IMR-90 (cell line): Measurements from ENCODE around the gene TCFL5. TPM values are rescaled to one million over a fixed set of nuclear protein-coding genes. Genes with fewer than 3 reads are reported as not detected.

Source experiments
- ATAC-seq: fragments of 200-7000 bp; cut with Tn5 transposase; 2 replicates; pipeline ENCODE4 v1.9.1; 2020; ENCODE audit warnings: low read depth, mild to moderate bottlenecking, moderate library complexity
- BruUV-seq: library from RNA; stranded (reverse); fragments of 400-500 nt; replicated peaks from 2 replicates; lab custom pipeline; 2021; lab: Mats Ljungman, UMichigan
- CTCF ChIA-PET: fragments of 300-600 bp; formaldehyde crosslinking; extraction: SDS; loops from one replicate; lab custom pipeline; 2021; ENCODE audit warnings: antibody characterized with exemption; lab: Yijun Ruan, JAX
- POLR2A ChIA-PET: fragments of 300-600 bp; sonication (Branson Sonifier 250); formaldehyde crosslinking; loops from one replicate; lab custom pipeline; 2022; ENCODE audit warnings: antibody characterized with exemption; ENCODE audit not compliant: unreplicated experiment; lab: Charles Lee
- DNase-seq: peaks from one replicate; pipeline ENCODE4 v3.0.0; 2013
- H2AFZ ChIP-seq: replicated peaks from 2 replicates; pipeline ENCODE3; 2013; ENCODE audit warnings: low read length, mild to moderate bottlenecking; ENCODE audit not compliant: poor library complexity
- H2AK5ac ChIP-seq: 2 replicates; pipeline ENCODE4 v1.6.1; 2013; ENCODE audit warnings: low read depth, low read length, inconsistent platforms
- H2AK9ac ChIP-seq: replicated peaks from 2 replicates; pipeline ENCODE3; 2013; ENCODE audit warnings: mild to moderate bottlenecking, low read depth, low read length, moderate library complexity; ENCODE audit not compliant: poor library complexity
- H2BK120ac ChIP-seq: 2 replicates; pipeline ENCODE4 v1.6.1; 2013; ENCODE audit warnings: low read depth, low read length, inconsistent platforms
- H2BK15ac ChIP-seq: 3 replicates; pipeline ENCODE4 v1.6.1; 2013; ENCODE audit warnings: low read depth, low read length, inconsistent platforms
- H2BK20ac ChIP-seq: 2 replicates; pipeline ENCODE4 v1.6.1; 2013; ENCODE audit warnings: low read depth, mild to moderate bottlenecking, inconsistent platforms, low read length, moderate library complexity
- H2BK5ac ChIP-seq: 2 replicates; pipeline ENCODE4 v1.6.1; 2013; ENCODE audit warnings: mild to moderate bottlenecking, low read depth, low read length, inconsistent platforms; ENCODE audit not compliant: poor library complexity, severe bottlenecking
- H3K14ac ChIP-seq: replicated peaks from 2 replicates; pipeline ENCODE4 v1.6.1; 2013; ENCODE audit warnings: low read depth, low read length, inconsistent platforms
- H3K18ac ChIP-seq: 2 replicates; pipeline ENCODE4 v1.6.1; 2013; ENCODE audit warnings: low read depth, low read length, control low read depth
- H3K23ac ChIP-seq: 2 replicates; pipeline ENCODE4 v1.6.1; 2013; ENCODE audit warnings: low read depth, low read length, inconsistent platforms
- H3K27ac ChIP-seq: 2 replicates; pipeline ENCODE4 v1.5.1; 2013; ENCODE audit warnings: mild to moderate bottlenecking, control low read depth, low read length; ENCODE audit not compliant: insufficient read depth
- H3K27me3 ChIP-seq: 2 replicates; pipeline ENCODE4 v1.6.1; 2013; ENCODE audit warnings: low read length; ENCODE audit not compliant: control insufficient read depth, insufficient read depth
- H3K36me3 ChIP-seq: 2 replicates; pipeline ENCODE4 v1.6.1; 2013; ENCODE audit warnings: low read length, mixed read lengths; ENCODE audit not compliant: control insufficient read depth, insufficient read depth
- H3K4ac ChIP-seq: 2 replicates; pipeline ENCODE4 v1.6.1; 2013; ENCODE audit warnings: low read depth, low read length, inconsistent platforms
- H3K4me1 ChIP-seq: 2 replicates; pipeline ENCODE4 v1.6.1; 2013; ENCODE audit warnings: low read length, mixed read lengths; ENCODE audit not compliant: control insufficient read depth, insufficient read depth
- H3K4me2 ChIP-seq: 2 replicates; pipeline ENCODE4 v1.6.1; 2013; ENCODE audit warnings: low read depth, mild to moderate bottlenecking, control low read depth, low read length, moderate library complexity
- H3K4me3 ChIP-seq: 2 replicates; pipeline ENCODE4 v1.5.1; 2013; ENCODE audit warnings: low read depth, mild to moderate bottlenecking, control low read depth, low read length, moderate library complexity; ENCODE audit not compliant: insufficient read depth
- H3K56ac ChIP-seq: 2 replicates; pipeline ENCODE4 v1.6.1; 2013; ENCODE audit warnings: low read length, inconsistent platforms; ENCODE audit not compliant: insufficient read depth; ENCODE audit errors: extremely low read depth
- H3K79me1 ChIP-seq, 2 experiments: 2 replicates each; pipeline ENCODE4 v1.6.1; 2013; ENCODE audit warnings: low read length in 2 of 2, inconsistent platforms in 1 of 2, low read depth in 1 of 2
- H3K9ac ChIP-seq: 2 replicates; pipeline ENCODE4 v1.6.1; 2013; ENCODE audit warnings: low read depth, low read length, control low read depth
- H3K9me1 ChIP-seq: 2 replicates; pipeline ENCODE4 v1.6.1; 2013; ENCODE audit warnings: low read length, inconsistent platforms; ENCODE audit not compliant: insufficient read depth
- H3K9me3 ChIP-seq: 2 replicates; pipeline ENCODE4 v1.6.1; 2013; ENCODE audit warnings: low read length; ENCODE audit not compliant: control insufficient read depth, insufficient read depth
- H4K20me1 ChIP-seq: 2 replicates; pipeline ENCODE4 v1.6.1; 2013; ENCODE audit warnings: low read length, inconsistent platforms; ENCODE audit not compliant: insufficient read depth
- H4K5ac ChIP-seq: 2 replicates; pipeline ENCODE4 v1.6.1; 2013; ENCODE audit warnings: mild to moderate bottlenecking, low read depth, low read length, control low read depth
- H4K8ac ChIP-seq, 2 experiments: 2 replicates each; pipeline ENCODE4 v1.6.1; 2013; ENCODE audit warnings: low read depth in 2 of 2, low read length in 2 of 2, control low read depth in 1 of 2, inconsistent platforms in 1 of 2
- H4K91ac ChIP-seq: 2 replicates; pipeline ENCODE4 v1.6.1; 2013; ENCODE audit warnings: low read depth, low read length, inconsistent platforms; ENCODE audit not compliant: insufficient read depth
- BHLHE40 ChIP-seq: fragments of 150-350 bp; IDR thresholded peaks from 2 replicates; pipeline ENCODE4 v1.6.1; 2016; ENCODE audit warnings: mild to moderate bottlenecking, low read depth, low read length
- CEBPB ChIP-seq: IDR thresholded peaks from 2 replicates; pipeline ENCODE4 v1.6.1; 2012; ENCODE audit warnings: low read depth, low read length, improper control_type of control experiment
- CHD1 ChIP-seq: IDR thresholded peaks from 2 replicates; pipeline ENCODE4 v1.6.1; 2012; ENCODE audit warnings: low read depth, low read length, improper control_type of control experiment
- CTCF ChIP-seq: conservative IDR thresholded peaks from 2 replicates; pipeline ENCODE4 v1.5.1; 2012; ENCODE audit warnings: mild to moderate bottlenecking, low read depth, low read length, improper control_type of control experiment
- FOS ChIP-seq: fragments of 150-350 bp; IDR thresholded peaks from 2 replicates; pipeline ENCODE4 v1.6.1; 2016; ENCODE audit warnings: low read depth, low read length
- MAFK ChIP-seq: IDR thresholded peaks from 2 replicates; pipeline ENCODE4 v1.6.1; 2012; ENCODE audit warnings: low read depth, low read length, improper control_type of control experiment
- MAZ ChIP-seq: IDR thresholded peaks from 2 replicates; pipeline ENCODE4 v1.6.1; 2012; ENCODE audit warnings: low read depth, mild to moderate bottlenecking, low read length, improper control_type of control experiment, moderate library complexity, borderline replicate concordance
- MXI1 ChIP-seq: IDR thresholded peaks from 2 replicates; pipeline ENCODE4 v1.6.1; 2012; ENCODE audit warnings: low read depth, mild to moderate bottlenecking, low read length, moderate library complexity, borderline replicate concordance
- NFE2L2 ChIP-seq: fragments of 150-350 bp; IDR thresholded peaks from 2 replicates; pipeline ENCODE4 v1.6.1; 2016; ENCODE audit warnings: low read depth, mild to moderate bottlenecking, low read length
- POLR2A ChIP-seq: IDR thresholded peaks from 2 replicates; pipeline ENCODE4 v1.6.1; 2012; ENCODE audit warnings: mild to moderate bottlenecking, low read depth, low read length
- RAD21 ChIP-seq: IDR thresholded peaks from 2 replicates; pipeline ENCODE4 v1.6.1; 2012; ENCODE audit warnings: low read length, improper control_type of control experiment
- RCOR1 ChIP-seq: IDR thresholded peaks from 2 replicates; pipeline ENCODE4 v1.6.1; 2012; ENCODE audit warnings: mild to moderate bottlenecking, low read length, improper control_type of control experiment; ENCODE audit not compliant: insufficient replicate concordance
- RFX5 ChIP-seq: IDR thresholded peaks from 2 replicates; pipeline ENCODE4 v1.8.0; 2012; ENCODE audit warnings: low read depth, mild to moderate bottlenecking, low read length, moderate library complexity
- SMC3 ChIP-seq: fragments of 150-350 bp; IDR thresholded peaks from 2 replicates; pipeline ENCODE4 v1.6.1; 2016; ENCODE audit warnings: low read depth, mild to moderate bottlenecking, antibody characterized with exemption, low read length, moderate library complexity
- USF2 ChIP-seq: fragments of 150-350 bp; IDR thresholded peaks from 2 replicates; pipeline ENCODE4 v1.6.1; 2017; ENCODE audit warnings: mild to moderate bottlenecking, antibody characterized with exemption, low read length, low read depth
- whole genome bisulfite sequencing, 2 experiments: methylation state at CpG; one replicate each; pipeline versions ENCODE4 v1.1.5 to v1.1.7; 2013; ENCODE audit warnings: missing lambda C conversion rate in 2 of 2; ENCODE audit not compliant: insufficient read length in 1 of 2; ENCODE audit errors: extremely low coverage in 2 of 2; 5-methylcytosine and 5-hydroxymethylcytosine counted together
- dilution Hi-C: fragments of 300-500 bp; cut with HindIII; formaldehyde crosslinking; loops from one replicate; pipeline ENCODE4 v1.14.3; 2018; ENCODE audit warnings: low sequenced_read_pairs; ENCODE audit not compliant: unreplicated experiment
- in situ Hi-C: fragments of 300-500 bp; cut with MboI; formaldehyde crosslinking; loops from 3 replicates; pipeline ENCODE4 v1.14.3; 2019; ENCODE audit warnings: low sequenced_read_pairs, inconsistent platforms, mixed read lengths
- intact Hi-C: fragments of 100-400 bp; cut with micrococcal nuclease; formaldehyde crosslinking; loops from 2 replicates; pipeline ENCODE4 v1.10.0; 2022
- polyA plus RNA-seq, 3 experiments: library from polyadenylated mRNA; depleted of rRNA; stranded (reverse); fragments of >200 nt; gene quantifications; 2 replicates each; pipeline ENCODE4 v1.2.3, GENCODE V29; 2012; ENCODE audit warnings: low replicate concordance in 1 of 3
- total RNA-seq: library from RNA; depleted of rRNA; stranded (reverse); fragments of >200 nt; gene quantifications from 2 replicates; pipeline ENCODE4 v1.2.3, GENCODE V29; 2012

Gene TCFL5
- total and polyA plus RNA-seq, 2 of the 4 experiments (the other 2 are of a cell fraction), result 6.0 to 8.2 TPM

- Histone ChIP-seq H2AK5ac (no peak overlapping the region), H3K14ac (no peak overlapping the region), H4K5ac (no peak overlapping the region), H4K8ac (no peak overlapping the region), H3K9me3 (no peaks in the 10 kb centered on the region), H3K9me1 (no peaks in the 10 kb centered on the region; the same call in 1 of the 2 replicates), H2BK15ac (no peak overlapping the region), H2BK20ac (no peak overlapping the region), H4K91ac (no peak overlapping the region), H3K4me1 (peaks cover 3% of the 10 kb centered on the region; the same call in 1 of the 2 replicates), H3K56ac (no peak overlapping the region), H2BK5ac (no peak overlapping the region), H3K27ac (no peak overlapping the region), H2BK120ac (no peak overlapping the region), H3K4ac (no peak overlapping the region), H3K79me1 (no peaks in the 10 kb centered on the region), H3K4me2 (no peak overlapping the region), H3K36me3 (no peaks in the 10 kb centered on the region), H2AFZ (peak overlapping the region; percentile 33), H3K9ac (no peak overlapping the region), H3K18ac (no peak overlapping the region), H3K23ac (no peak overlapping the region), H3K27me3 (no peaks in the 10 kb centered on the region), H3K4me3 (no peak overlapping the region), H2AK9ac (peak overlapping the region; percentile 28), H4K20me1 (no peaks in the 10 kb centered on the region)
- TF ChIP-seq NFE2L2, result no peak
- TF ChIP-seq CTCF, result no peak
- TF ChIP-seq FOS, result no peak
- TF ChIP-seq RCOR1, result no peak
- TF ChIP-seq USF2, result no peak
- no peak for TF ChIP-seq CEBPB
- TF ChIP-seq SMC3, result no peak
- no peak for TF ChIP-seq RFX5
- TF ChIP-seq MAZ, result no peak
- TF ChIP-seq MXI1, result no peak
- no peak for TF ChIP-seq MAFK
- TF ChIP-seq BHLHE40, result no peak
- no peak for TF ChIP-seq CHD1
- no peak for TF ChIP-seq RAD21
- TF ChIP-seq POLR2A, result no peak
- no peak for ATAC-seq
- intact Hi-C loops, result no loop called here
- BruUV-seq, result no TSS peak
- ChIA-PET CTCF (no interaction called here), POLR2A (no interaction called here)
- in situ Hi-C loops, result no loop called here
- WGBS, 2 experiments, result 93% methylated on average over 17 of the region's 32 CpGs; no CpG with 5 or more reads in 1 of the 2 experiments
- no peak for DNase-seq
- dilution Hi-C loops, result no loop called here
Measured at GRCh38 chr20:62829231-62830230, 32.1 kb downstream of the TCFL5 start.
